SK-N-MC (cell line): ENCODE data around the gene NT5C3A.

Experiments used
- EZH2 ChIP-seq: fragments of 200-600 bp; sonication (generic); IDR thresholded peaks from one replicate; pipeline ENCODE4 v1.6.1; 2017; ENCODE audit warnings: antibody characterized with exemption
- FOXP2 ChIP-seq: optimal IDR thresholded peaks from 2 replicates; pipeline ENCODE3; 2011; ENCODE audit warnings: mild to moderate bottlenecking, moderate library complexity; ENCODE audit not compliant: insufficient read depth; ENCODE audit errors: extremely low read length, control extremely low read depth

DNA sequence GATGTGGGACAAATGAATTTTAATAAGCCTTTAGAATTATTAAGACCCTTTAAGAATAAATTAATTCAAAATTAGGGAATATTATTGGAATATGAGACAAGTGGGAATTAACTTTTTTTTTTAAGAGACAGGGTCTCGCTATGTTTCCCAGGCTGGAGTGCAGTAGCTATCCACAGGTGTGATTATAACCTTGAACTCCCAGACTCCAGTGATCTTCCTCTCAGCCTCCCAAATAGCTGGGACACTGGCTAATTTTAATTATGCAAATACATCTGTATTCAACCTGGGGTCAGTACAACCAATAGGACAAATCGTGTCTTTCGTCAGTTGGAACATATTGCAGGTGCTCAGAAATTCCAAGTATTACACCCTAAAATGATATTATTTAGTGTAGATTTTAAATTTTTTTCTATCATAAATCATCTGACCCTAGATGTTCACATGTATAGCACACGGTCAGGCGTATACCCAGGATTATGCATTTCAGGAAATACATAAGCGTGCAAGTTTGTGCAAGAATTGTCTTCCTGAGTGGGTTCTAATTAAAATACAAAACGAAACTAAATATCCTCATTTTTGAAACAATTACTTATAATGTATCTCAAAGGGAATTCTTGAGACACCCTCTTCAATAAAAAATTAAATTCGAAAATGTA lies 1.2 kb downstream of the NT5C3A start:
- no peak for TF ChIP-seq EZH2
- TF ChIP-seq FOXP2, result no peak
